ENCODE measurements around the gene ETNK2. TPM values are rescaled to one million over a fixed set of nuclear protein-coding genes. Genes with fewer than 3 reads are reported as not detected.

The ETNK2 gene
- total and polyA plus RNA-seq, 2 of the 8 experiments (the other 6 are each of a cell fraction or from before 2014, with no cell fraction given): 20.1 to 26.7 TPM

GRCh38 chr1:204093421-204093717 lies 58.5 kb downstream of the ETNK2 start (continued):
- no peak for TF ChIP-seq CTBP2 (IDR thresholded peaks at IDR 0.05; ENCODE audit: borderline replicate concordance, insufficient read depth, insufficient read length, low read length)
- TF ChIP-seq CEBPB (IDR thresholded peaks at IDR 0.05; ENCODE audit: low read depth, low read length): no peak
